CD4-positive, alpha-beta memory T cell (primary cell): Measurements from ENCODE around the gene DUS1L. TPM values are rescaled to one million over a fixed set of nuclear protein-coding genes. Genes with fewer than 3 reads are reported as not detected.
A peak's percentile ranks its signal among the peaks of the same experiment; 100 is the strongest.

Experiments used
- CTCF ChIA-PET: fragments of 350-600 bp; sonication (Branson Sonifier 250); formaldehyde crosslinking; loops from one replicate; lab custom pipeline; 2021; ENCODE audit warnings: inconsistent platforms; ENCODE audit not compliant: partially characterized antibody; lab: Charles Lee
- POLR2A ChIA-PET: fragments of 350-600 bp; sonication (Branson Sonifier 250); formaldehyde crosslinking; loops from one replicate; lab custom pipeline; 2021; ENCODE audit not compliant: partially characterized antibody; lab: Charles Lee
- DNase-seq, 5 donors: peaks; one replicate each; pipeline versions ENCODE4 v3.0.0 to v3.0.0-alpha.2; 2020 to 2022; ENCODE audit warnings: mixed read lengths in 1 of 5
- H3K27ac ChIP-seq: one replicate; pipeline ENCODE4 v1.7.0; 2013; ENCODE audit warnings: low read depth, low read length
- H3K27me3 ChIP-seq: 2 replicates; pipeline ENCODE4 v1.7.0; 2013; ENCODE audit warnings: mild to moderate bottlenecking, low read length, moderate library complexity; ENCODE audit not compliant: insufficient read depth
- H3K36me3 ChIP-seq: 2 replicates; pipeline ENCODE4 v1.7.0; 2013; ENCODE audit warnings: mild to moderate bottlenecking, low read length, moderate library complexity; ENCODE audit not compliant: insufficient read depth
- H3K4me1 ChIP-seq: 2 replicates; pipeline ENCODE4 v1.7.0; 2013; ENCODE audit warnings: mild to moderate bottlenecking, low read length, moderate library complexity; ENCODE audit not compliant: insufficient read depth
- H3K4me3 ChIP-seq, 2 donors: one replicate each; pipeline ENCODE4 v1.7.0; 2013; ENCODE audit warnings: low read length in 2 of 2, mild to moderate bottlenecking in 1 of 2
- H3K9me3 ChIP-seq, 2 donors: one replicate each; pipeline ENCODE4 v1.7.0; 2013; ENCODE audit warnings: low read length in 2 of 2, control low read depth in 1 of 2; ENCODE audit not compliant: control insufficient read depth in 1 of 2
- H3K27ac Mint-ChIP-seq, 7 donors: one replicate each; pipeline ENCODE4 v1.8.0; 2020 to 2021; ENCODE audit warnings: mixed read lengths in 7 of 7, mild to moderate bottlenecking in 6 of 7, inconsistent platforms in 3 of 7, moderate library complexity in 3 of 7
- H3K27me3 Mint-ChIP-seq, 2 donors: one replicate each; pipeline ENCODE4 v1.8.0; 2020 to 2021; ENCODE audit warnings: mixed read lengths in 2 of 2
- H3K36me3 Mint-ChIP-seq, 2 donors: one replicate each; pipeline ENCODE4 v1.8.0; 2020 to 2021; ENCODE audit warnings: mixed read lengths in 2 of 2, inconsistent platforms in 1 of 2, mild to moderate bottlenecking in 1 of 2
- H3K4me1 Mint-ChIP-seq, 4 donors: one replicate each; pipeline ENCODE4 v1.8.0; 2020 to 2021; ENCODE audit warnings: mixed read lengths in 4 of 4, mild to moderate bottlenecking in 1 of 4
- H3K4me3 Mint-ChIP-seq, 8 donors: one replicate each; pipeline ENCODE4 v1.8.0; 2020 to 2021; ENCODE audit warnings: mixed read lengths in 8 of 8, mild to moderate bottlenecking in 7 of 8, moderate library complexity in 6 of 8, inconsistent platforms in 3 of 8
- H3K9me3 Mint-ChIP-seq, 8 donors: one replicate each; pipeline ENCODE4 v1.8.0; 2020 to 2021; ENCODE audit warnings: mixed read lengths in 8 of 8, mild to moderate bottlenecking in 5 of 8, inconsistent platforms in 3 of 8, moderate library complexity in 1 of 8
- intact Hi-C: fragments of 100-400 bp; cut with micrococcal nuclease; formaldehyde crosslinking; loops from one replicate; pipeline ENCODE4 v1.15.1; 2023
- polyA plus RNA-seq, 2 donors: library from polyadenylated mRNA; unstranded; fragments of 300-500 nt; fragmentation: Illumina TruSeq; gene quantifications; one replicate each; pipeline ENCODE4 v1.2.3, GENCODE V29; 2021
- total RNA-seq, 2 experiments: library from RNA; stranded (reverse); gene quantifications; one replicate each; pipeline ENCODE4 v1.2.3, GENCODE V29; 2021

DUS1L gene
- total and polyA plus RNA-seq, 4 experiments from 2014 or later, result 48.1 to 141 (median 139) TPM

- intact Hi-C loops, result loop anchor here (1.0 to 5.0 kb wide), 3 partner anchors 14 to 46 kb away; partner anchors contain the start of genes DCXR, DUS1L and FASN
- peak overlapping the region; percentile 19 for H3K27ac ChIP-seq
- H3K4me3 Mint-ChIP-seq, result peak overlapping the region; percentile 76 to 91 (median 84)
- H3K36me3 ChIP-seq, result peaks cover 23% of the 10 kb centered on the region
- ChIA-PET POLR2A (interaction anchor here (1.0 to 5.3 kb wide), 9 partner anchors 13 to 241 kb away, joined by 3 to 27 read pairs (median 6); partner anchors contain the start of genes CENPX, DCXR, DUS1L and FASN), CTCF (interaction anchor here (1.8 kb wide), 1 partner anchor 13 kb away, joined by 11 read pairs; the partner anchor contains the start of gene DCXR)
- no peaks in the 10 kb centered on the region for H3K27me3 Mint-ChIP-seq
- H3K27me3 ChIP-seq, result no peaks in the 10 kb centered on the region
- no peak for DNase-seq
- H3K9me3 ChIP-seq, result no peaks in the 10 kb centered on the region
- H3K4me1 Mint-ChIP-seq, result peaks cover 3 to 22% (median 11%) of the 10 kb centered on the region in 4 donors
- H3K4me1 ChIP-seq, result peaks cover 31% of the 10 kb centered on the region
- peaks cover 0 to 2% (median 0%) of the 10 kb centered on the region in 8 donors for H3K9me3 Mint-ChIP-seq
- H3K27ac Mint-ChIP-seq, result peak overlapping the region; percentile 35 to 91 (median 64)
- H3K36me3 Mint-ChIP-seq, result peaks cover 3 to 21% of the 10 kb centered on the region in 2 donors
- H3K4me3 ChIP-seq, result peak overlapping the region in 1 of 2 donors; percentile 43
Observed at GRCh38 chr17:82050761-82051641, 14.6 kb downstream of the DUS1L start.

DNA sequence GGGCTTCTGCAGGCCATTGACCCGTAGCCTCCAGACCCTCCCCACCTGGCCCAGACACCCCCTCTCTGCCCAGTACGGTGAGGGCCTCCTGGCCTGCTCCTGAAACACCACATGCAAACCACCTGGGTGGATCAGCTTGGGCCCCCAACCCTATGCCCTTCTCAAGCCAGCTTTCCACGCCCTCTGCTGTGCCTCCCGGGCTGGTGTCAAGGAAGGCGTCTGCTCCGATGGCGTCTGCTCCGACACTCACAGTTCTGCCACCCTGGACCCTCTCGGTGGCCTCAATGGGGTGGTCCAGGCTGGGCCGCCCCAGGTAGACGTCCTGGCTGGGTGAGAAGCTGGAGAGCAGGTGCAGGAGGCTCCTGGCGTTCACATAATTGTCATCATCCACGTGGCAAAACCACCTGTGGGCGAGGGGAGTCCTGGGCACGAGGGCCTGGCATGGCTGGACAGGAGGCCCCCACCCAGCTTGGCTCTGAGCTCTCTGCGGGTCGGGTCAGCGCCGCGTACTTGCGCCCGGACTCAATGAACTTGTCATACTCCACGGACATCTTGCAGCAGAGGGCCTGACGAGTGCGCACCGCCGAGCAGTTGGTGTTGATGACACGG, 15.3 kb downstream of the DUS1L start:
- Mint-ChIP-seq H3K36me3 (peaks cover 3 to 15% of the 10 kb centered on the region in 2 donors), H3K4me3 (peak overlapping the region; percentile 76 to 91 (median 84)), H3K9me3 (peaks cover 0 to 2% (median 0%) of the 10 kb centered on the region in 8 donors), H3K27ac (peak overlapping the region in 2 of 7 donors; percentile 8 to 35), H3K4me1 (peaks cover 3 to 22% (median 11%) of the 10 kb centered on the region in 4 donors), H3K27me3 (no peaks in the 10 kb centered on the region)
- POLR2A ChIA-PET, result interaction anchor here (1.1 to 5.3 kb wide), 6 partner anchors 13 to 77 kb away, joined by 5 to 27 read pairs (median 8); partner anchors contain the start of genes CENPX, DCXR, DUS1L and FASN
- H3K4me1 ChIP-seq, result peaks cover 31% of the 10 kb centered on the region
- no peaks in the 10 kb centered on the region for H3K27me3 ChIP-seq
- intact Hi-C loops, result loop anchor here (5.0 kb wide), 1 partner anchor 47 kb away; the partner anchor contains the start of gene FASN
- CTCF ChIA-PET, result interaction anchor here (1.8 kb wide), 1 partner anchor 13 kb away, joined by 11 read pairs; the partner anchor contains the start of gene DCXR
- H3K27ac ChIP-seq, result peak overlapping the region; percentile 19
- no peak for DNase-seq
- no peaks in the 10 kb centered on the region for H3K9me3 ChIP-seq
- H3K4me3 ChIP-seq, result peak overlapping the region in 1 of 2 donors; percentile 43
- H3K36me3 ChIP-seq, result peaks cover 18% of the 10 kb centered on the region

- CTCF ChIA-PET, result interaction anchor here (0.7 to 1.8 kb wide), 2 partner anchors 12 to 90 kb away, joined by 3 to 11 read pairs; partner anchors contain the start of gene DCXR
- Mint-ChIP-seq H3K36me3 (peaks cover 3 to 11% of the 10 kb centered on the region in 2 donors), H3K4me3 (no peak overlapping the region), H3K9me3 (peaks cover 0 to 2% (median 0%) of the 10 kb centered on the region in 8 donors), H3K4me1 (peaks cover 3 to 22% (median 11%) of the 10 kb centered on the region in 4 donors), H3K27ac (no peak overlapping the region), H3K27me3 (no peaks in the 10 kb centered on the region)
- POLR2A ChIA-PET, result interaction anchor here (1.1 to 5.3 kb wide), 4 partner anchors 12 to 77 kb away, joined by 6 to 26 read pairs (median 8); partner anchors contain the start of genes DCXR and FASN
- no peak overlapping the region for H3K27ac ChIP-seq
- intact Hi-C loops, result no loop called here
- peaks cover 10% of the 10 kb centered on the region for H3K36me3 ChIP-seq
- H3K4me3 ChIP-seq, result no peak overlapping the region
- no peaks in the 10 kb centered on the region for H3K27me3 ChIP-seq
- H3K4me1 ChIP-seq, result peaks cover 31% of the 10 kb centered on the region
- DNase-seq, result no peak
- no peaks in the 10 kb centered on the region for H3K9me3 ChIP-seq
Observed at GRCh38 chr17:82049521-82049971, 16.1 kb downstream of the DUS1L start.

DNA sequence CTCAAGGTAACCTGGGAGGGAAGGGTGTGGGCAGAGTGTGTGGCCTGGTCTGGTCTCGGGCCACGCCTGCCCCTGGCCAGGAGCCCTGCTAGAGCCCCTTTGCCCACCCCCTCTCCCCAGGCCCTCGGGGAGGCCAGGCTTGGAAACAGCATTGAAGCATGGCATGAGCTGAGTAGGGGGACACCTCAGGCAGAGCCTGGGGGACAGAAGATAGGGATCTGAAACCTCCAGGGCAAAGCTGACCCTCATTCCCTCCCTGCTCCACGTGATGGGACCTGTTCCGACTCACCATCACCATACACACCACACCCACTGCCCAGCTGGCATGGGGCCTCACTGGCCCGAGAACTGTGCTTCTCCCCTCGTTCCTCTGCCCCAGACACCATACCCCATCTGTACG, 16.5 kb downstream of the DUS1L start:
- ChIA-PET POLR2A (interaction anchor here (2.5 to 5.3 kb wide), 2 partner anchors 11 to 49 kb away, joined by 9 to 26 read pairs; partner anchors contain the start of genes DCXR and FASN), CTCF (interaction anchor here (0.7 kb wide), 1 partner anchor 90 kb away, joined by 3 read pairs; no protein-coding TSS in a partner anchor)
- H3K27ac Mint-ChIP-seq, result peak overlapping the region in 1 of 7 donors; percentile 64
- peaks cover 0 to 2% (median 0%) of the 10 kb centered on the region in 8 donors for H3K9me3 Mint-ChIP-seq
- peak overlapping the region in 3 of 8 donors; percentile 42 to 52 (median 48) for H3K4me3 Mint-ChIP-seq
- no peak overlapping the region for H3K27ac ChIP-seq
- H3K27me3 Mint-ChIP-seq, result no peaks in the 10 kb centered on the region
- no peaks in the 10 kb centered on the region for H3K27me3 ChIP-seq
- no peak overlapping the region for H3K4me3 ChIP-seq
- H3K4me1 Mint-ChIP-seq, result peaks cover 3 to 22% (median 11%) of the 10 kb centered on the region in 4 donors
- H3K9me3 ChIP-seq, result no peaks in the 10 kb centered on the region
- peaks cover 6% of the 10 kb centered on the region for H3K36me3 ChIP-seq
- H3K4me1 ChIP-seq, result peaks cover 31% of the 10 kb centered on the region
- peaks cover 3 to 11% of the 10 kb centered on the region in 2 donors for H3K36me3 Mint-ChIP-seq
- DNase-seq, result no peak
- intact Hi-C loops, result no loop called here

DNA sequence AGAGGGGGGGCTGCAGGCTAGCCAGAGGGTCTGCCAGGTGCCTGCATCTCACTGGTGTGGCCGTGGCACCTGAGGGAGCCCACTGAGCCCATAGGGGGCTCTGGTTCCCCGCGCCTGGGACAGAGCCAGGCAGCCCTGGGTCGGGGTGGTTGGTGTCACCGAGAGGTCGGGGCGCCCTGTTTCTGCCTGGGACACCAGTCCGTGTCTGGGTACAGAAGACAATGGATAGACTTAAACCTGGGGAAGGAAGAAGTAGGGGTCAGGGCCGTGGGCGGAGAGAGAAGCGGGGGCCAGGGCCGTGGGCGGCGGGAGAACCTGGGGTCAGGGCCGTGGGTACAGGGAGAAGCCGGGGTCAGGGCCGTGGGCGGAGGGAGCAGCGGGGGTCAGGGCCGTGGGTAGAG, 17.0 kb downstream of the DUS1L start:
- Histone ChIP-seq H3K4me3 (no peak overlapping the region), H3K27ac (no peak overlapping the region), H3K9me3 (no peaks in the 10 kb centered on the region), H3K36me3 (peaks cover under 1% of the 10 kb centered on the region), H3K27me3 (no peaks in the 10 kb centered on the region), H3K4me1 (peaks cover 25% of the 10 kb centered on the region)
- ChIA-PET CTCF (no interaction called here), POLR2A (no interaction called here)
- H3K9me3 Mint-ChIP-seq, result peaks cover 0 to 2% (median 0%) of the 10 kb centered on the region in 8 donors
- peaks cover 3 to 19% (median 10%) of the 10 kb centered on the region in 4 donors for H3K4me1 Mint-ChIP-seq
- H3K36me3 Mint-ChIP-seq, result peaks cover 3 to 11% of the 10 kb centered on the region in 2 donors
- H3K4me3 Mint-ChIP-seq, result peak overlapping the region in 2 of 8 donors; percentile 35
- no peaks in the 10 kb centered on the region for H3K27me3 Mint-ChIP-seq
- intact Hi-C loops, result no loop called here
- no peak overlapping the region for H3K27ac Mint-ChIP-seq
- no peak for DNase-seq

DNA sequence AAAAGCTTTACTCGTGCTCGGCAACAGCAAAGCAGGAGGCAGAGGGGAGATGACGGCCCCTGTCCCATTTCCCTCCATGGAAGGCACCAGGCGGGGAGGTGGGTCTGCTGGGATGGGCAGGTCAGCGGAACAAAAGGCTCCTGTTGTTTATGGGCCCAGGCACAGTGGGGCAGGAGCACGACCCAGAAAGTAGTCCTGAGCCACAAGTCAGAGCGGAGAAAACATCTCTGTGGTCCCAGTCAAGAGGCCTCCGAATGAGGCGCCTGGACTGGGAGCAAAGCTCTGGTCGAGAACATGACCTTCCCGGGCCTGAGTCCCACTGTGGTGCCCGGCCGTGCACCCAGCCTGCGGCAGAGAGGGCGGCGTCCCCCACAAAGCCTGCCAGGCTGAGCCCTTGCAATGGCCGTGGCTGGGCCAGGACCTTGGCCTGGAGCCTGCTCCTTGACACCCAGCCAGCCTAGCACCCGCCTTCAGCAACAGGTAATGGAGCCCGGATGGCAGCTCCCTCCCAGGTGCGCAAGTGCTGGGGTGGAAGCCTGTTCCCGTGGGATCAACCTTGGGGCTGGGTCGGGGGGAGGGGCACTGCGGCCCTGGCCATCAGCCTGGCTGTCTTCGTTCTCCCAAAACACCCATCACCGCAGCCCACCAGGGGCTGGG, 17.6 kb downstream of the DUS1L start:
- ChIA-PET POLR2A (no interaction called here), CTCF (no interaction called here)
- no peak overlapping the region for H3K4me3 ChIP-seq
- no peaks in the 10 kb centered on the region for H3K9me3 ChIP-seq
- intact Hi-C loops, result no loop called here
- peaks cover 3 to 11% of the 10 kb centered on the region in 2 donors for H3K36me3 Mint-ChIP-seq
- peaks cover 20% of the 10 kb centered on the region for H3K4me1 ChIP-seq
- H3K27me3 Mint-ChIP-seq, result no peaks in the 10 kb centered on the region
- peak overlapping the region in 1 of 7 donors; percentile 54 for H3K27ac Mint-ChIP-seq
- H3K4me3 Mint-ChIP-seq, result peak overlapping the region in 3 of 8 donors; percentile 50 to 59 (median 52)
- H3K9me3 Mint-ChIP-seq, result peaks cover 0 to 2% (median 0%) of the 10 kb centered on the region in 8 donors
- no peaks in the 10 kb centered on the region for H3K27me3 ChIP-seq
- no peak for DNase-seq
- H3K36me3 ChIP-seq, result no peaks in the 10 kb centered on the region
- H3K4me1 Mint-ChIP-seq, result peaks cover 2 to 14% (median 9%) of the 10 kb centered on the region in 4 donors
- H3K27ac ChIP-seq, result no peak overlapping the region
